ENCODE data around the gene SLC22A17.

SLC22A17 gene

DNA sequence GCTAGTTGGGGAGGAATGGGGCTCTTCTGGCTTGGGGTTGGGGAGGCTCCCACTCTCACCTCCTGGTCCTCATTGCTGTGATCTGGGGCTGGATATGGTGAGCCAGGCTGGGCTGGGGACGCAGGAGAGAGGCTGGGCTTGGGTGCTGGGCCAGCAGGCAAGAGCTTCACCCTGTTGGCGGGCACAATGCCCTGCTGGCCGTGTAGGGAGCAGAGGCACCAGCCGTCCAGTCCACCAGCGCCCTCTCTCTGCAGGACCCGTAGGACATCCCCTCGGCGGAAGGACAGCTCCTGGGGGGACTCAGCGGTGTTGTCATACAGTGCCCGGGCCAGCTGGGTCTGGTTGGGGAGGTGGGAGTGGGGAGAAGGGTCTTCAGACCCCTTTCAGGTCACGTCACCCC, 7.8 kb upstream of the SLC22A17 start:
- DNase-seq = no peak

DNA sequence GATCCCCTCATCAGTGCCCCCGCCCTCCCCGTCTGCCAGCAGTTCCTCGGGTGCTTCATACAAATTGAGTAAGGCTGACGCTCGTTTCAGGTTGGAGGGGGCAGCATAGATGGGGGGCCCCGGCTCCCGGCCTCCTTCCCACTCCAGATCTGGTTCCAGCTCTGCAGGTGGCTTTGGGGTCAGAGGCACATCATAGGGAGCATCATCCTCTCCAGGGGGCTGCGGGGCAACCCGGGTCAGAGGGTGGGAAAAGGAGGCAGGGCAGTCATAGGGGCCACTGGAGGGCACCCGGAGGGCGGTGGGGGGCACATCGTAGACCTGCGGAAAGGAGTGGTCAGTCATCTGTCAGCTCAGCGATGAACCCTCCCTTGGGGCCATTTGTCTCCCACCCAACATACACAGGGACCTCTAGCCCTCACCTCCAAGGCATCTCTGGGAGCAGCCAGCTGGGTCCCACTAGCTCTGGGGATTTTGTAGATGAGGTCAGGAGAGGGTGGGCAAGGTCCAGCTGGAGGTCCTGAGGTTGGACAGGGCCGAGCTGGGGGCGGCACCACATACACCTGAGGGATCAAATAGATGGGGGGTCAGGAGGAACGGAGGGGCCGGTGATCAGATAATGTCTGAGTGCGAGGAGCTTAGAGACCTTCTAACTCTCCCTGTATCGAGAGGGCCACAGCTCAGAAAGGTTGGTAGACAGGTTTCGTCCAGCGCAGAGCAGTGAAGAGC, 7.2 kb upstream of the SLC22A17 start:
- no peak for DNase-seq

DNA sequence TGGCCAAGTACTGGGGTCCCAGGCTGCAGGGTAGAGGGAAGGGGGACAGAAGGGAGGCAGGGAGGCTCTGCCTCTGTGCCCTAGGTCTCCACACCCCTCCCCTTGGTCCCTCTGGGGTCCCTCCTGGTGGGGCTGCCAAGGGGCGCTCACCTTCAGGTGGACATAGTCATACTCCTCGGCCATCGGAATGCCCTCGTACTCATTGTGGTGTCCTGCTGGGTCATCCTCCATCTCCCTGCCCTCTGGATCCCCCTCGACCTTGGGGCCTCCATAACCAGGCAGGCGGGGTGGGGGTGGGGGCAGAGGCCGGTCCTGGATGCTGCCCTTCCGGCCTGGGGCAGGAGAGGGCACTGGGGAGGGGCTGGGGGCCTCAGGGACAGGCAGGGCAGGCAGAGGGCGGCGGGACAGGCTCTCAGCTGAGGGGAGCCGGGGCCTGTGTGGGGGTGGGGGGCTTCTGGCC, 6.5 kb upstream of the SLC22A17 start:
- no peak for DNase-seq

DNA sequence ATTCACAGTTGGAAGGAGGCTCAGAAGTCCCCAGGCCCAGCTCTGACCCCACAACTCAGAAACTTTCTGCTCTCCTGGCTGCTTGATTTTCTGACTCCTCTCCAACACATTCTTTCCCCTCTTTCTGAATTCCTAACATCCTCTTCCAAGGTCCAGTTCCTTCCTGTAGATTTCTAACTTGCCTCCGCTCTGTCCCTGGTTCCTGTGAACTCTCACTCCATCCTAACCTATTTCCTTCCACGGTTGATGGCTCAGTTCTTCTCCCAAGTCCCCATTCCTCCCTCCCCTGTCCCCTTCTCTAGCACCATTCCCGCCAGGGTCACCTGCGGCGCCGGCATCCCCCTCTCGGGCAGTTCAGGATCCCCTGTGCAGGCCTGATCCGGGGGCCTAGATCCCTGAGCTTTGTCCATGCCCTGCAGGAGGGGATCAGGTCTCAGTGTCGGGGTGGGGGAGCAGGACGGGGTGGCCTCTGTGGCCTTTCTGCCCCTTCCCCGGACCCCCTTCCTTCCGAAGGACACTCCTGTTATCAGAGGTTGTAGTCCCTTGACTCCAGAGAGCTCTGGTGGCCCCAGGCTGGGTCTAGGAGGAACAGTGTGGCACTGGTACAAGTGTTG, 6.0 kb upstream of the SLC22A17 start:
- no peak for DNase-seq

DNA sequence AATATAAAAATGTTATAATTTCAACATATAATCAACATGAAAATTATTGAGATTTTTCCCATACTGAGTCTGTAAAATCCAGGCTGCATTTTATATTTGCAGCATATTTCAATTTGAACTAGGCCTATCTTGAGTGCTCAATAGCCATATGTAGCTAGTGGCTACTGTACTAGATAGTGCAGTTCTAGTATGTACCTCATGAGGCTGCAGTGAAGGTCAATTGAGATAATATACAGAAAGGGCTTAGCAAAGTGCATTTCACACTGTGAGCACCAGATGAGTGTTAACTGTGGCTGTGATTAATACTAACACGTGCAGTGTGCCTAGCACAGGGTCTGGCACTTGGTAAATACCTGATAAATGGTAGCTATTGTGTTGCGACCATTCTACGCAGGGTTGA, 5.4 kb upstream of the SLC22A17 start:
- DNase-seq = no peak

DNA sequence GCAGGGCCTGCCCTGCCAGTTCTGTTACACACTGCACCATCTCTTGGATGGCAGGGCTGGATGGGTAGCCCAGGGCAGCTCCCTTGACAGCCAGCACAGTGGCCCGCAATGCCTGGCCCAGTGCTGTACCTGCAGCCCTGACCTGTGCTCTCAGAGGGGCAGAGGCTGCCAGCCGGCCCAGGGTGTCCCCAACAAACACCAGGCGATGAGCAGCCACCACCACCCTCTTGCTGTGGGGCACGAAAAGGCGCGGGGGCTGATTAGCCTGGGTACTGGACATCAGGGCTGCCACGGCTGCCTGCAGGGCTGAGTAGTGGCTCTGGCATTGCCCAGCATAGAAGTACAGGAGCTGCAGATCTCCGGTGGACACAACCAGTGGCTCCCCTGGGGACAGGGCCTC, 4.6 kb upstream of the SLC22A17 start:
- DNase-seq = no peak

DNA sequence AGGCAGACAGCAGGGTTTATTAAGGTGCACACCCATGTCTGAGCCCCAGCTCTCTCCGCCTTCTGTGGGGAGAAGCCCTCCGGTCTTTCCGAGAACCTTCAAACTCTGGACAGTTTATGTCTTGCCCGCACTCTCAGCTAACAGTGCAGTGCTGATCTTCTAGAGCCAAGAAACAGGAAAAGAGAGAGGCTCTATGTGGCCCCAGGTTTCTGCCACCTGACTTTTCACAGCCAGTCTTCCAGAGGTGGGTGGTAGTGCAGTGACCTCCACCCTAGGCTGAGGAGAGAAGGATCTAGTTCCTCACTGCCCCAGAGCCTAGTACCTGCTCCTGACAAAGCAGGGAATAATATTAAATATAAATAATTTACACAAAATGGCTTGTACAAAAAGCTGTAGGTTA, 4.0 kb upstream of the SLC22A17 start:
- DNase-seq = no peak

DNA sequence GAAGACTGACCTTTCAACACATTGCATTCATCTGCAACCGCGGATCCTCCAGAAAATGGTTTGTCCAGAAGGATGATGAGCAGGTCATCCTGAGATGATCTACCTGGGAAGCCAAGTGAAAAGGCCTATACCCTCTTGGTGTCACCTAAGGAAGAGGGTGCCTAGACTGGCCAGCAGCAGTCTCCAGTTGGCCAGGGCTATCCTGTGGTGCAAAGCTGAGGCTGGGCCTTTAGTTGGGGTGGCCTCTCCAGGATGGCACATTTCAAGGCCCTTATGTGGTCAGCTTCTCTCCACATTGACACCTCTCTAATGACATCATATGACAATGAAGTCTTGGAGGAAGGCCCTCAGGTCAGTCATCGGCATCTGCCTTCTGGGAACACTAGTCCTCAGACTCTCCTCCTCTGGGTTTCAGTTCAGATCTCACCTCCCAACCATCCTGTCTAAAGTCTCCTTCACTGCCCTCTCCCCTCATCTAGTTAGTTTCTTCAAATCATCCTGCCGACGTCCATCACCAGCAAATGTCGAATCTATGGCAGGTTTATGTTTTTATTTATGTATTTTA, 3.3 kb upstream of the SLC22A17 start:
- DNase-seq = no peak

DNA sequence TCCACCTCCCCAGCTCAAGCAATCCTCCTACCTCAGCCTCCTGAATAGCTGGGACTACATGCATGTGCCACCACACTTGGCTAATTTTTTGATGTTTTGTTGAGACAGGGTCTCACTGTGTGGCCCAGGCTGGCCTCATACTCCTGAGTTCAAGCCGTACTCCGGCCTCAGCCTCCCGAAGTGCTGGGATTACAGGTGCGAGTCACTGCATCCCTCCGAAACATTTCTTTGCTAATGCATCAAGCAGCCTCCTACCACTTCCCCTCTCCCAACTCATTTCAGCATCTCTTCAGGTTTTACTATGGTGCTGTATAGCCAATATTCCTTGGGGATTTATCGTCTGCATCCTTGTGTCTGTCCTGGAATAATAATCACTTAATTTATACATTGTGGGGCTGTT, 2.3 kb upstream of the SLC22A17 start:
- DNase-seq = no peak

DNA sequence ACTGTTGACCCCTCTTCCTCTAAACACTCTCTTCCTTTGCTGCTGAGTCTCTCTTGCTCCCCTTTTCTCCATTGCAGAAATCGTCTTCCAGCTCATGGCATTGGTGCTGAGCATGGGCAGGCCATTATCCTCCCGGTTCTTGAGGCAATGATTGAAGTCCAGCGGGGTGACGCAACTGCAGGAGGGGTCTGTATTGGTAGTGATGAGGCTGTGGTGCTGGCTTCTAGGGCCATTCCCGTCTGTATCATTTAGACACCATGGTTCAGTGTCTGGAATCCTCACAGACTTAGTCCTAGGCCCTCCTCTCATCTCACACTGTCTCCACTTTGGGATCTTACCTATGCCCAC, 720 bp upstream of the SLC22A17 start:
- DNase-seq = no peak

DNA sequence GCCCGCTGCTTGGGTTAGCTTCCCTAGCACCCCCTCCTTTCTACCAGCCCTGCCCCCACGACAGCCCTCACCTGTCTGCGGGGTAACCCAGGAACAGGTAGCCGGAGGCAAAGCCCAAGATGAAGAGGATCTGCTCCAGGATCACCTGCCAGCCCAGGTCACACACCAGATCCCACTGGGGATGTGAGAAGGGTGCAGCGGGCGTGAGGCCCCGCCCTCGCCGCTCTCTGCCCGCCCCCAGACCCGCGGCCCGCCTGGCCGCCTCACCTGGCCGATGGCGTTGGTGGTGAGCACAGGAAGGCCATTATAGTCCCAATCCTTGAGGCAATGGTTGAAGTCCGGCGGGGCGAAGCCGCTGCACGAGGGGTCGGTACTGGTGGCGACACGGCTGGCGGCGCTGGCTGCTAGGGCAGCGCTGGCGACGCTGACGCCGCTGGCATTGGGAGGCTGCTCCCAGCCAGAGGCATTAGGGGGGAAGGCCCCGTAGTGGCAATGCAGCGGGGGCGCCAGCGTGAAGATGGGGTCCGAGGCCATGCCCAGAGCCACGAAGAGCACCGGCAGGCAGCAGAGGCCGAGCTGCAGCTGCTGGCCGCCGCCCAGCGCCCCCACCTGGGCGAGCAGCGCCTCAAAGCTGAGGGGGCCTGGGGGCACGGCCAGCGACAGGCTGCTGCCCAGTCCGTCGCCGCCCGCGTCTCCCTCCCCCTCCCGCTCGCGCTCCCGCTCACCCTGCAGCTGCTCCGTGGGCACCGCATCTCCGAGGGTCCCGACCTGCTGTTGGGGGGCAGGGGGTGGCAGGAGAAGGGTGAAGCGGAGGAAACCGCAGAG, 794 bp downstream of the SLC22A17 start:
- DNase-seq = no peak

DNA sequence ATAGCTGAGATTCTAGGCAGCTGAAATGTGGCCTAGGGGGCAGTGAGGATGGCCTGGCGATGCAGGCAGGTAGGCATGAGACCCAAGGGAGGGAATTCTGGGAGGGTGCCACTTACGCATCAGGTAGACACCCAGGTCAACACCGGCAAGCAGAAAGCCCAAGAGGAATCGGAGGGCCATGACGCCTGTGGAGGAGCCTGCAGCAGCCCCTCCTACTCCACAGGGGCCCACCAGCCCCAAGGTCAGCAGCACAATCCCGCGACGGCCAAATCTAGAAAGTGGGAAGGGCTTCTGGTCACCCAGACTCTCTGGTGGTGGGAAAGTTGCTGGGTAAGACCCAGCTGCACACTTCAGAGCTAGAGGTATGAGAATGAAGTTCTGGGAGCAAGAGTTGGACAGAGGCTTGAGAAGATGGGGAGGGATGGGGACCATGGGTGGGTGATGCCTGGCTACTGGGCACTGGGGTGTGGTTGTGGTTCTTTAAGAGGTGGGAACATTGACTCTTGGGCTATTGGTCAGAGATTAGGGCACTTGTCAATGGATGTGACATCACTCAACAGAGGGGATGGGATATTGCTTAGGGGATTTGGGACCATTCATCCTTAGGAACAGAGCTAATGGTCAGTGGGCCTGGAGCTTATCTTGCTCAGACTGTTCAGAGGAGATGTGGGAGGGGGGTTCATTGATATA, 3.4 kb downstream of the SLC22A17 start:
- DNase-seq = no peak

DNA sequence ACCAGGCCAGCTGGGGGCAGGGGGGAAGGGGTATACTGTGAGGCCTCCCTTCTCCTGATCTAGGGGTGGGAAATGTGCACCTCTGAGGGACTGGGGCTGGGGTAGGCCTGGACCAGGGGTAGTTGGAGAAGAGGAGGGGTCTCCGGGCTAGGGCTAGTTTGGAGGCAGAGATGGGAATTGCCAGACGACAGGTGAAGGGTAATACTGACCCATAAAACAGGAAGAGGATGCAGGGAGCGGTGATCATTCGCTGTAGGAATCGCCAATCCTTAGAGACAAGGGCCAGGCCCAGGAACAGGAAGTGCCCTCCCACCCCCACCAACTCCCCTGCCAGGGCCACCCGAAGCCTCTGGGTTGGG, 4.4 kb downstream of the SLC22A17 start:
- no peak for DNase-seq

DNA sequence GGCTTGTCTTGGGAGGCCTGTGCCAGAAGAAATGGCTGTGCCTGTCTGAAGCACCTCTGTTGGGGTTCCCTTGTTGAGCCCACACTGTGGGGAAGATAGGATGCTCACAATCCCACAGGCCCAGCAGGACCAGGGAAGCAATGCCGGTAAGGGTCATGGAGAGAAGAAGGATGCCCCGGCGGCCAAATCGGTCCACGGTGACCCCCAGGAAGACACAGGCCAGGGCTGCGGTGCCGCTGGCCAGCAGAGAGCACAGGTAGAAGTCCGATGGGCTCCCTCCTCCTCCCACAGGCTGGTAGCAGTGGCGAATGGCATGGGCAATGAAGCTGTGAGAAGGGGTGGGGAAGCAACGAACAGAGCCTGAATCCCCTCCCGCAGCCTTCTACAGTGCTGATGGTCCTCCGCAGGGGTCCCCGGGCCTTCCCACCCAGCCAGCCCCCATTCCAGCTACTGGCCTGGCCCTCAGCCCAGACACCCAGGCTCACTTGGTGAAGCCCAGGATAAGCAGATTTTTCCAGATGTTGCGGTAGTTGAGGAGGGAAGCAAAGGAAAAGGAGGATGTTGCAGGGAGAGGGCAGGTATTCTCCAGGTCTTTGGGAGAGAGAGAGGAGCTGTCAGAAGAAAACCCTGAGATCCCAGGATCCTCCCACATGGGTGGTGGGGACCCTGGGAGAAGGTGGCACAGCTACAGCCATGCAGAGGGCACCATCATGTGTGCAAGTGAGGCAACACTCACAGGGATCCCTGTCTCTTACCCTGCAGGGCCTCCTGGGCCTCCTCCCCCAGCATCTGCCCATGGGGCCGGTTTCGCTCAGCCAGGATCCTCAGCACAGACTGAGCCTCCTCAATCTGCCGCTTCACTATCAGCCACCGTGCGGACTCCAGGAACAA, 5.0 kb downstream of the SLC22A17 start:
- no peak for DNase-seq

DNA sequence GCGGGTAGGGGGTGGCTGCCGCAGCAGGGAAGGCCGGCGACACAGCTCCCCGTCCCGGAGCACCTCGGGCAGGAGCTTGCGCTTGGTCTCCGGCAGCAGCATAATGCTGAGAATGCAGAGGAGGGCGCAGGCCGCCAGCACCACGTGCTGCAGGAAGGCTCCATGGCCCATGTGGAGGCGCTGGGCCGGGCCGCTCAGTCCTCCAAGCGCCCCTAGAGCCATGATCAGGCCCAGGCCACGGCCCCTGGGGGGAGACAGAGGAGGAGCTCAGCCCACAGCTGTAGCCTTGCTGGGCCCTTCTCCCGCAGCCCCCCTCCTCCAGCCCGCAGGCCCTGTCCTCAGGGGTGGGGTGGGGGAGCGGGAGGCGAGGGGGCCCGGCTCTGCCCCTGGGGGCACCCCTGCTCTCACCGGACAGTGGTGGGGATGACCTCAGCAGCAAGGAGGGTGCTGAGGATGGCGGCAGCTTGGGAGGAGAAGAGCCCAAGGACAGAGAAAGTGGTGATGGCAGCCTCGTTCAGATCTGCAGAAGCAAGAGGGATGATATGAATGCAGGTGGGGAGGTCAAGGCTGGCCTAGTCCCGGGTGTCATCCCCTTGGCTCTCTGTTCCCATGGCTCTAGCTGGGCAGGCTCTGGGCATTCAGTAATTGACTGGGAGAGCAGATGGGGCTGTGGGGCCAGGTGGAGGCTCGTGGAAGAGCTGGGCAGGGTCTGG, 5.8 kb downstream of the SLC22A17 start:
- DNase-seq = no peak

DNA sequence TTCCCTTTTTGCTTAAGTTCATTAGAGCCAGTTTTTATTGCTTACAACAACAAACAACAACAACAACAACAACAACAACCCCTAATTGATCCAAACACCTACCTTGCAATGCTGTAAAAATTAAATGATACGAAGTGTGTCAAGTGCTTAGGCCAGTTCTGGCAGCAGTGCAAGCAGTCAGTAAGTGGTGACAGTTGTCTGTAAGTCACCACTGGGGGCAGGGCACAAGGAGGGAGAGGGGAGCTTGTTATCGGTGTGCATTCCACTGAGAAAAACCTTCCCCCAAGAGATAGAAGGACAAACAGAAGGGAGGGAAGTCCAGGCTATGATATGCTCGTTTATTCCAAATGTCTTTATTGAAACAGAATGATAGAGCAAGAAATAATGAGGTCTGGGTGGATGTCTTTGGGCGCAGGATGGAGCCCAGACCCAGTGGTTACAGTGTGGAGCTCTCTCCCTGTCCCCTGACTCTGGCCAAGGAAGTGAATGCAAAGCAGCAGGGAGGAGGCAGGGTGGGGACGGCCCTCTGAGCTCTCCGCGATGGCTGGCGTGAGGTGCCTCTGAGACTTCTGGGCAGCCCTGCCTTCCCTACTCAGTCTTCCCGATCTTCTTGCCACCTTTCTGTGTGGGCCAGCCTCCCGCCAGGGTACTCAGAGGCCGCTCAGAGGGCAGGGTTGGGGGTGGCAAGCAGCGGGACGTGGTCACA, 6.5 kb downstream of the SLC22A17 start:
- no peak for DNase-seq

DNA sequence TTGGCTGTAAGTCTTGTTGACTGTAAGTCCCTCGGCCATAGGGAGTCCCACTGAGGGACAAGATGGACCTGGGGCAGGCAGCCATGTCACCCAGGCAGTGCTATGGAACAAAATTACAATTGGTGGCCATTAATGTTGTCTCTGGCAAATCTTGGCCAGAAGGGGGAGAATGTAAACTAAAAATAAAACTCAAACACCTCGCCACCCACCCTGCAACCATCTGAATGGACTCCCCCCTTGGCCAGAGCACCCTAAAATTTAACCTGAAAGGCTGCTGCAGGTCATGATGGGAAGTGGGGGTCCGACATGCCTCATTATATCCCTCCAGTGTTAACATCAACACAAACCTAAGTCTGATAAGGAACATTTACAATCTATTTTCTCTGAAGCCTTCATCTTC, 8.2 kb downstream of the SLC22A17 start:
- DNase-seq = no peak

DNA sequence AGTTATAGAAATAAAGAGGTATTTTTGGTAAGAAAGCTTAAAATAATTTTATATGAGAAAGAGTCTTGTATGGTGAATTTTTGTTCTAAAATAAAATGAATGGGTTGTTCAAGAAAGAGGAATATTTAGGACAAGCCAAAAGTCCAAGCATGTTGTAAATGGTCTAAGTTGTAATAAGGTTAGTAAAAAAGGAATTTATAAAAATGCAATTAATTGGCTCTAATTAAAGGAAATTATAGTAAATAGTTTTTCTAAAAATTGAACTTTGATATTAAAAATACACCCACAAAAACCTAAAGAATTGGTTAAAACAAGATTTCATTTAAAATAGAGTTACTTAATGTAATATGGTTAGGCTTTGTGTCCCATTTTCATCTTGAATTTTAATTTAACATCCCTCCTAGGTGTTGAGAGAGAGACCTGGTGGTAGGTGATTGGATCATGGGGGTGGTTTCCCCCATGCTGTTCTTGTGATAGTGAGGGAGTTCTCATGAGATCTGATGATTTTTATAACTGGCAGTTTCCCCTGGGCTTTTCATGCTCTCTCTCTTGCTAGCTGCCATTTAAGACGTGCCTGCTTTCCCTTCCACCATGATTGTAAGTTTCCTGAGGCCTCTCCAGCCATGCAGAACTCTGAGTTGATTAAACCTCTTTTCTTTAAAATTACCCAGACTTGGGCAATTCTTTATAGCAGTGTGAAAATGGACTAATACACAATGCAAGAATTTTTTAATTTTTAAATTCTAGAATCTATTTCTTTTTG, 13.0 kb downstream of the SLC22A17 start:
- no peak for DNase-seq

DNA sequence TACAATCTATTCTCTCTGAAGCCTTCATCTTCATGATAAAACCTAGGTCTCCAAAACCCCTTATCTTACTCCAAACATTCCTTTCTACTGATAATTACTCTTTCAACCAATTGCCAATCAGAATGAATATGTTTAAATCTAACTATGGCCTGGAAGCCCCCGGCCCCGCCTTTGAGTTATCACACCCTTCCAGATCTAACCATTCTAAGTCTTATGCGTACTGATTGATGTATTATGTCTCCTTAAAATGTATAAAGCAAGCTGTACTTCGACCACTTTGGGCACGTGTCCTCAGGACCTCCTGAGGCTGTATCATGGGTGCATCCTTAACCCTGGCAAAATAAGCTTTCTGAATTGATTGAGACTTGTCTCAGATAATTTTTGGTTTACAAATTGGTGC, 17.1 kb downstream of the SLC22A17 start:
- DNase-seq = no peak
